Measurements from ENCODE around the gene DHCR7.

DHCR7 gene

DNA sequence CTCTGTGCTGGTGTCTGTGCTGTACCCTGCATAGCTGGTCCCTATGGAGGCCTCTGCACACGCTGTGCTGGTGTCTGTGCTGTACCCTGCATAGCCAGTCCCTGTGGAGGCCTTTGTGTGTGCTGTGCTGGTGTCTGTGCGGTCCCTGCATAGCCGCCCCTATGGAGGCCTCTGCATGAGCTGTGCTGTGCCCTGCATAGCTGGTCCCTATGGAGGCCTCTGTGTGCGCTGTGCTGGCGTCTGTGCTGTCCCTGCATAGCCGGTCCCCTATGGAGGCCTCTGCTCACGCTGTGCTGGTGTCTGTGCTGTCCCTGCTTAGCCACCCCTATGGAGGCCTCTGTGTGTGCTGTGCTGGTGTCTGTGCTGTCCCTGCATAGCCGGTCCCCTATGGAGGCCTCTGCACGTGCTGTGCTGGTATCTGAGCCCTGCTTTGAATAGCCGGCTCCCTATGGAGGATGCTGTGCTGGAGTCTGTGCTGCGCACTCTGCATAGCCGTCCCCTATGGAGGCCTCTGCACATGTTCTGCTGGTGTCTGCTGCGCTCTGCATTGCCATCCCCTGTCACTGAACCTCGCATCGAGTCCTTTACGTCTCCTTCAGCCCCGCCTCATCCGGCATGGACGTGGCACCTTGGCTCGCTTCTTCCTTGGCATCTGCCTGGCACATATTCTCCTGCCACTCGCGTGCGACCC, 11.0 kb upstream of the DHCR7 start:
- DNase-seq (ENCODE audit: low read depth in 2 of 3, low spot score in 2 of 3), result no peak

DNA sequence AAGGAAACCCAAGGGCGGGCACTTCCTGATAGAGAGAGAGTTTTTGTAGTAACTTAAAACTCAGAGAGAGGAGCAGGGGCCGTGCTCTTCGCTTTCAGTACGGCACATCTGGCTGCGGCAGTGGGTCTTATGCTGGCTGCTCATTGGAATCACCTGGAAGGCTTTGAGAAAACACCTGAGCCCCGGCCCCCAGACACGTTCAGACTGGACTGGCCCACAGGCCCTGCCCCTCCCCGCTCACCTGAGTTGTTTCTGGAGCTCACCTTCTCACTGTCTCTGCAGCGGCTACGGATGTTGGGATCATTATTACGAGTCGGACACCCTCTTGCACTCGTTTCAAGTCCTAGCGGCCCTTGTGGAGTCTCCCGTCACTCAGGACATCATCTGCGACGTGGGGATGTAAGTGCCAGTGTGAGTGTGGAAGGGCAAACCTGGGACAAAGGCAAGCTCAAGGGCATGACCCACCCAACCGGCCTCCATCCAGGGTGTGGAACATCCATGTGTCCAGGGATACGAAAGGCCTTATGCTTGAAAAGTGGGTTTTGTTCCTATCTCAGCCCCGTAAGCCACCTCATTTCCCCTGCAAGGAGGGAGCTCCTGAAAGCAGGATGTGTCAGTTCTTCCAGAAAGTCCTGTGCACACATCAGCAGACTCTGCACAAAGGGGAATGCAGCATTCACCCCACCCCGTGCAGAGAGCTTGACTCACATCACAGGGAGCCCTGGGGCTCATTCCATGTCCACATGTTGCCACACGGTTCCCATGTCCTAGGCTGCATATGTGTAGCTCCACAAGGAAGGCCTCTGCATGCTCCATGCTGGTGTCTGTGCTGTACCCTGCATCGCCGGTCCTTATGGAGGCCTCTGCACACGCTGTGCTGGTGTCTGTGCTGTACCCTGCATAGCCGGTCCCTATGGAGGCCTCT, 10.2 kb upstream of the DHCR7 start:
- no peak for DNase-seq (ENCODE audit: low read depth in 2 of 3, low spot score in 2 of 3)

GRCh38 chr11:71456831-71457230, 8.6 kb upstream of the DHCR7 start:
- no peak for DNase-seq (ENCODE audit: low read depth in 2 of 3, low spot score in 2 of 3)

- DNase-seq (ENCODE audit: low read depth in 2 of 3, low spot score in 2 of 3), result no peak
These were observed 8.1 kb upstream of the DHCR7 start for GRCh38 chr11:71456294-71456693.

- no peak for DNase-seq (ENCODE audit: low read depth in 2 of 3, low spot score in 2 of 3)
These were observed 6.4 kb upstream of the DHCR7 start for GRCh38 chr11:71454470-71455113.

DNA sequence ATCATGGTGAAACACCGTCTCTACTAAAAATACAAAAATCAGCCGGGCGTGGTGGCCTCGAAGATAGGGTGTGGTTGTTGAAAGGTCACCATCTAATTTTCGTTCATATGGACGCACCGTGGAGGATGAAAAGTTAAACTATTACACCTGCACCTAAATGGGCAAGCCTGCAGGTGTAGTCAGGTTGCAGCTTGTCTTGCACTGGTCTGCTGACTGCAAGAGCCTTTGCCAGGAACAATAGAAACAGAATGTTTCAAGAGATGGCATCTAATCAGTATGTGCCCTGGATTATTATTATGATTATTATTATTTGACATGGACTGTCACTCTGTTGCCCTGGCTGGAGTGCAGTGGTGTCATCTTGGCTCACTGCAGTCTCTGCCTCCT, 5.7 kb upstream of the DHCR7 start:
- DNase-seq (ENCODE audit: low read depth in 2 of 3, low spot score in 2 of 3), result no peak

DNA sequence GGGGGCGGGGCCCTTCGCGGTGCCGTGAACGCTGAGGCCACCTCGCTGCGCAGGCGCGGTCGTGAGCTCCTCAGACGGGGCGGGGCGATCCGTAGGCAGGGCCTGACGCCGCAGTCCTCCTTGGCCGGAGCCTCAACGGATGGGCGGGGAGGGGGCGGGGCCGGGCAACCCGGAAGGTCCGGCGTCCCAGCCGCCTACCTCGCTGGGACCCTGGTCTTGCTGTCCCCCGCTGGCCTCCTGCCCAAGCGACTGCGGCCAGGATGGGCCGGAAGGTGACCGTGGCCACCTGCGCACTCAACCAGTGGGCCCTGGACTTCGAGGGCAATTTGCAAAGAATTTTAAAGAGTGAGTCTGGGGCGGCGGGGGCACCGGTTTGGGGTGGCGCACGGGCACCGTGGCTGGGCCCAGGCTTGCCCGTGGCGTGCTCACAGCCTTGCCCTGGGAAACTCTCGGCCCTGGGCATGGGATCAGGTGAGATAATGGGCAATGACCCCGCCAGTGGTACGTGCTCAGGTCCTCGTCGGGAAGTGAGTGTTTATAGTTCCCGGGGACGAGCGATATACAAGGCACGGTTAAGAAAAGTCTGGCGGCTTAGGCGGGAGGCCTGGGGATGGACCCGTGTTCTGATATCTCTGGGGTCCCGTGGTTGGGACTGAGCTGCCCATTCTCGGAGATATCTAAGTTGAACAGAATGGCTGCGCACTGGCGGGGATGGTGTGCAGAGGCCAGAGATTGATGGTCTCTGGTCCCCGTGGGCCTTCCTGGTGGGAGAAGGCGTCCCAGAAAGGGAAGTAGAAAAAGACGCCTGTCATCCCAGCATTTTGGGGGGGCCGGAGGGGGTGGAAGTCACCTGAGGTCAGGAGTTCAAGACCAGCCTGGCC, 5.1 kb upstream of the DHCR7 start, which contains the start of gene NADSYN1:
Gene NADSYN1, plus strand, starts transcription at position 167 of the 881 bp plus-strand sequence. Its CDS starts 94 bp downstream, at position 261.
- peak; percentile 68 to 85 (median 81) for DNase-seq (ENCODE audit: low read depth in 2 of 3, low spot score in 2 of 3)

GRCh38 chr11:71452199-71453036, 4.2 kb upstream of the DHCR7 start:
- peak in 1 of 3 experiments; percentile 7 for DNase-seq (ENCODE audit: low read depth in 2 of 3, low spot score in 2 of 3)

GRCh38 chr11:71451596-71452198, 3.5 kb upstream of the DHCR7 start:
- no peak for DNase-seq (ENCODE audit: low read depth in 2 of 3, low spot score in 2 of 3)

DNA sequence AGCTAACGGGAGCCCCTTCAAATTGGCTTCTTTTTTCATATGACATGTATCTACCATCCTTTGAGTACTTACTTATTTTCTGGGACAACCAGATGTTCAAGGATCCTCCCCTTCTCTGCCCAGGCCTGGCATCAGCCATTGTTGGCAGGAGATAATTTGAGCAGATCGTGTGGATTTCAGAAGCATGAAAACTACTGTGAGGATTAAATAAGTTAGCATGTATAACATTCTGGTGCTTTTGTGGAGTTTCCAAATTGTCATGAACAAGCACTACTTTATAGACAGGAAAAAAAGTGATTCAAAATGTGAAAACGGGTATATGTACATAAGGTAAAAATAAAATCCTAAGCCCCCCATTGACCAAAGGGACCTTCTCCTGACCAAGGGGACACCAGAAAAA, 2.7 kb upstream of the DHCR7 start:
- DNase-seq (ENCODE audit: low read depth in 2 of 3, low spot score in 2 of 3), result no peak

GRCh38 chr11:71450507-71450906, 2.3 kb upstream of the DHCR7 start:
- DNase-seq (ENCODE audit: low read depth in 2 of 3, low spot score in 2 of 3), result no peak

DNA sequence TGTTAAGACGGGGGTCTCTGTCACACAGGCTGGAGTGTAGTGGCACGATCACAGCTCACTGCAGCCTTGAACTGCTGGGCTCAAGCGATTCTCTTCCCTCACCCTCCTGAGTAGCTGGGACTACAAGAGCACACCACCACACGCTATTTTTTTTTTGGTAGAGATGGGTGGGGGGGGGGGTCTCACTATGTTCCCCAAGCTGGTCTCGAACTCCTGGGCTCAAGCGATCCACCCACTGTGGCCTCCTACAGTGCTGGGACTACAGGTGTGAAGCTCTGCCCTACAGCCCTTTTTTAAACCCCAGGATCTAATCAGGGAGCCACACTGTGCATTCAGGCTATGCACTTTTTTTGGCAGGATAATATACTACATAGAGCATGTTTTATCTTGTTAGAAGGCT, 1.4 kb upstream of the DHCR7 start:
- DNase-seq (ENCODE audit: low read depth in 2 of 3, low spot score in 2 of 3), result no peak

- DNase-seq (ENCODE audit: low read depth in 2 of 3, low spot score in 2 of 3), result peak in 1 of 3 experiments; percentile 8
These were observed 369 bp downstream of the DHCR7 start for GRCh38 chr11:71447791-71448256.

- no peak for DNase-seq (ENCODE audit: low read depth in 2 of 3, low spot score in 2 of 3)
These were observed 1.1 kb downstream of the DHCR7 start for GRCh38 chr11:71446942-71447688.

DNA sequence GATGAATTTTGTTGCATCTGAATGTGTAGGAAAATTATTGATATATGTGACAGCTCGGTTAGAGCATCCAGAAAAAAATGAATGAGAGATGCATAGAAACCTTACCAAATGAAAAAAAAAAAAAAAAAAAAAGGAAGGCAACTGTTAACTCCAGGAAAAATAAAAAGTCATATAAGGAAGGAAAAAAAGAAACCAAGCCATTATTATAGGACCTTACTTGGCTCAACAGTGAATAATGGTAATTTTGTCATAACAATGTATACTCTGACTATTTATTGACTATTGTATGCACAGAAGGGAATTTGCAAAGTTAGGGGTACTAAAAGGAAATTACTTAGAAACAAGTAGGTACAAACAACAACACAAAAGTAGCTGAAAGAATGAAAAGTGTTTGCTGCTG, 2.0 kb downstream of the DHCR7 start:
- no peak for DNase-seq (ENCODE audit: low read depth in 2 of 3, low spot score in 2 of 3)

DNA sequence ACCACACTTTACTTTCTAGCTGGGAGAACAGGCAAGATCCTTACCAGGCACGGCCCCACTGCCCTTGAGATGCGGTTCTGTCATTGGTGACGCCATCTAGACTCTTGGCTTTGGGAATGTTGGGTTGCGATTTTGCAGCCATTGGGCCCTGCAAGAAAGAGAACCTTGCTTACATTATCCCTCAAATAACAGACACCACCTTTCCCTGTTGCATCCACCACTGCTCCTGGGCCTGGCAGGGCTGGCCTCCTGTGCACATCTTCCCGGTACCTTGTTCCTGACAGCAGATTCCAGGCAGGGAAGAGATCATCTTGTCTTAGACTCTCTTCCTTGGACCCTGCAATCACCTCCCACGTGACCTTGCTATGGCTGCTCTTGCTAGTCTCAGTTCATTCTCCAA, 3.4 kb downstream of the DHCR7 start:
- DNase-seq (ENCODE audit: low read depth in 2 of 3, low spot score in 2 of 3), result no peak

- DNase-seq (ENCODE audit: low read depth in 2 of 3, low spot score in 2 of 3), result no peak
These were observed 4.3 kb downstream of the DHCR7 start for GRCh38 chr11:71443736-71444445.

- DNase-seq (ENCODE audit: low read depth in 2 of 3, low spot score in 2 of 3), result no peak
These were observed 5.3 kb downstream of the DHCR7 start for GRCh38 chr11:71442880-71443279.
